ENCODE data around the gene MYO1D. TPM values are rescaled to one million over a fixed set of nuclear protein-coding genes. Genes with fewer than 3 reads are reported as not detected.

MYO1D gene
- total RNA-seq, 1 donor from 2014 or later = 11.9 TPM

DNA sequence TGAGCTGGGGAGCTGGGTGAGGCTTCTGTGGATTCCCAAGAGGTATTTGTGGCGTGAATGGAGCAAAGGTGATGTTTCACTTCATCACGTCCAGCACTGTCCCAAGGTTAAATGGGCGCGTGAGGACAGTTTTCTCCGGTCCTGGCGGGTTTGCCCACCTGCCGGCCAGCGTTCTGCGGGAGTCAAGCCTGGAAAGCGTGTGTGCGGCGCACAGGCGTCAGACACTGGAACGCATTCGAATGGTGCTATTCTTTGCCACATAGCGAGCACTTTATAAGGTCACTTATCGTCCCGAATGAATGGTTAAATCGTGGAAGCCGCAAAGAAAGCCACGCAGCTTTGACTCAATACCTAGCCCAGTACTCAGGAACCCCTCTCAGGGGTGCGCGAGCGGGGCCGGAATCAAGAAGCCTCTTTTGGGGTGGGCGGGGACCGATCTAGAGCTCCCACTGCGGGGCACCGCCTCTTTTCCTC lies 433.1 kb downstream of the MYO1D start:
- DNase-seq (ENCODE audit: low read depth, low spot score) = no peak
- Mint-ChIP-seq H3K27me3 (ENCODE audit: low read depth) (peaks cover 16% of the 10 kb centered on the region), H3K9me3 (no peaks in the 10 kb centered on the region), H3K4me1 (peaks cover 27% of the 10 kb centered on the region), H3K36me3 (ENCODE audit: low read depth) (peaks cover 2% of the 10 kb centered on the region), H3K27ac (ENCODE audit: unreplicated experiment) (no peak overlapping the region), H3K4me3 (peak overlapping the region; percentile 92)
- TF ChIP-seq, protein P1, sequence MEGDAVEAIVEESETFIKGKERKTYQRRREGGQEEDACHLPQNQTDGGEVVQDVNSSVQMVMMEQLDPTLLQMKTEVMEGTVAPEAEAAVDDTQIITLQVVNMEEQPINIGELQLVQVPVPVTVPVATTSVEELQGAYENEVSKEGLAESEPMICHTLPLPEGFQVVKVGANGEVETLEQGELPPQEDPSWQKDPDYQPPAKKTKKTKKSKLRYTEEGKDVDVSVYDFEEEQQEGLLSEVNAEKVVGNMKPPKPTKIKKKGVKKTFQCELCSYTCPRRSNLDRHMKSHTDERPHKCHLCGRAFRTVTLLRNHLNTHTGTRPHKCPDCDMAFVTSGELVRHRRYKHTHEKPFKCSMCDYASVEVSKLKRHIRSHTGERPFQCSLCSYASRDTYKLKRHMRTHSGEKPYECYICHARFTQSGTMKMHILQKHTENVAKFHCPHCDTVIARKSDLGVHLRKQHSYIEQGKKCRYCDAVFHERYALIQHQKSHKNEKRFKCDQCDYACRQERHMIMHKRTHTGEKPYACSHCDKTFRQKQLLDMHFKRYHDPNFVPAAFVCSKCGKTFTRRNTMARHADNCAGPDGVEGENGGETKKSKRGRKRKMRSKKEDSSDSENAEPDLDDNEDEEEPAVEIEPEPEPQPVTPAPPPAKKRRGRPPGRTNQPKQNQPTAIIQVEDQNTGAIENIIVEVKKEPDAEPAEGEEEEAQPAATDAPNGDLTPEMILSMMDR (conservative IDR thresholded peaks at IDR 0.05) = no peak

Other genes starting within 250 kb of the MYO1D start
- 124 and 133 TPM in 2 replicates for gene TMEM98, start 51.0 kb upstream of the MYO1D start, total RNA-seq
- not detected in 2 replicates for gene SPACA3, start 114.7 kb upstream of the MYO1D start, total RNA-seq